ENCODE data around the gene PIMREG. TPM values are rescaled to one million over a fixed set of nuclear protein-coding genes. Genes with fewer than 3 reads are reported as not detected.

Gene PIMREG
- total RNA-seq, 1 donor from 2014 or later: 12.3 TPM

- DNase-seq: no peak
Measured at GRCh38 chr17:6461792-6462524, 17.7 kb downstream of the PIMREG start.

GRCh38 chr17:6462692-6463091 is 18.4 kb downstream of the PIMREG start:
- no peak for DNase-seq

- DNase-seq: no peak
Measured at GRCh38 chr17:6463616-6464445, 19.6 kb downstream of the PIMREG start.

GRCh38 chr17:6464446-6465041 is 20.3 kb downstream of the PIMREG start:
- no peak for DNase-seq

GRCh38 chr17:6465206-6466003 is 21.1 kb downstream of the PIMREG start:
- no peak for DNase-seq

- DNase-seq: no peak
Measured at GRCh38 chr17:6467567-6467966, 23.3 kb downstream of the PIMREG start.

GRCh38 chr17:6468051-6468790 is 24.0 kb downstream of the PIMREG start:
- DNase-seq: no peak

GRCh38 chr17:6470146-6470718 is 26.0 kb downstream of the PIMREG start:
- no peak for DNase-seq

GRCh38 chr17:6470751-6471521 is 26.7 kb downstream of the PIMREG start:
- no peak for DNase-seq

GRCh38 chr17:6471531-6472465 is 27.5 kb downstream of the PIMREG start:
- DNase-seq: no peak

- no peak for DNase-seq
Measured at GRCh38 chr17:6472517-6472916, 28.3 kb downstream of the PIMREG start.

- peak; percentile 87 for DNase-seq
Measured at GRCh38 chr17:6473128-6473767, 29.0 kb downstream of the PIMREG start.

- DNase-seq: no peak
Measured at GRCh38 chr17:6474376-6474775, 30.1 kb downstream of the PIMREG start.

GRCh38 chr17:6474906-6475305 is 30.7 kb downstream of the PIMREG start:
- DNase-seq: peak; percentile 84

- peak; percentile 50 for DNase-seq
Measured at GRCh38 chr17:6475411-6475810, 31.2 kb downstream of the PIMREG start.

- DNase-seq: no peak
Measured at GRCh38 chr17:6476076-6476809, 32.0 kb downstream of the PIMREG start.

- DNase-seq: no peak
Measured at GRCh38 chr17:6476810-6477179, 32.5 kb downstream of the PIMREG start.

GRCh38 chr17:6477831-6478383 is 33.7 kb downstream of the PIMREG start:
- no peak for DNase-seq
